ENCODE data around the gene DDX39A. TPM values are rescaled to one million over a fixed set of nuclear protein-coding genes. Genes with fewer than 3 reads are reported as not detected.
"Not testable (repeated sequence)": the region's sequence is repeated elsewhere in the genome, so short reads cannot be mapped to it uniquely, and the experiment has no call there.

Gene DDX39A
- total and polyA plus RNA-seq, 2 donors (not counting 1 experiment from before 2014, with no cell fraction given) = 178 to 393 TPM

- peaks cover 7% of the 10 kb centered on the region for H3K79me2 ChIP-seq (ENCODE audit: control insufficient read depth, insufficient read depth, low read length)
- no peaks in the 10 kb centered on the region for H3K27me3 ChIP-seq (replicated peaks in 1 of 4; ENCODE audit: control extremely low read depth in 1 of 4, control insufficient read depth in 3 of 4, insufficient read depth in 4 of 4, low read length in 3 of 4)
- peaks cover 0 to 6% (median 0%) of the 10 kb centered on the region in 3 donors for H3K9me3 ChIP-seq (ENCODE audit: control extremely low read depth in 1 of 3, control insufficient read depth in 2 of 3, insufficient read depth in 1 of 3, low read length in 2 of 3)
- 7% methylated on average over 3 of the region's 3 CpGs for WGBS (ENCODE audit: insufficient coverage)
- peak; percentile 91 for DNase-seq
- no peak overlapping the region for H3K9ac ChIP-seq (ENCODE audit: low read length)
- no peaks in the 10 kb centered on the region for H3K27me3 Mint-ChIP-seq
- peak overlapping the region; percentile 63 to 100 for H3K27ac ChIP-seq (ENCODE audit: low read length in 2 of 2)
- H3K9me3 Mint-ChIP-seq (ENCODE audit: insufficient read depth) = no peaks in the 10 kb centered on the region
- no peak overlapping the region for H3K4me3 ChIP-seq (ENCODE audit: control extremely low read depth in 1 of 5, extremely low read depth in 1 of 5, insufficient read depth in 1 of 5, low read depth in 2 of 5, low read length in 4 of 5)
- H3K4me3 Mint-ChIP-seq = peak overlapping the region; percentile 40
- peaks cover 67 to 80% of the 10 kb centered on the region in 2 donors for H3K4me1 ChIP-seq (ENCODE audit: control insufficient read depth in 2 of 2, insufficient read depth in 2 of 2, low read length in 2 of 2)
- no peaks in the 10 kb centered on the region for H4K20me1 ChIP-seq (ENCODE audit: control insufficient read depth, insufficient read depth, low read length, poor library complexity, severe bottlenecking)
- H3K4me2 ChIP-seq (replicated peaks; ENCODE audit: low read depth, low read length, poor library complexity, severe bottlenecking) = peak overlapping the region; percentile 58
- ChIA-PET CTCF (interaction anchor here (0.8 to 11.1 kb wide), 6 partner anchors 8 to 45 kb away, joined by 3 to 213 read pairs (median 5); partner anchors contain the start of gene ADGRE5), POLR2A (interaction anchor here (0.7 to 5.6 kb wide), 10 partner anchors 10 to 151 kb away, joined by 3 to 28 read pairs (median 4); partner anchors contain the start of genes ADGRE5, DDX39A and DNAJB1)
- H2AFZ ChIP-seq (ENCODE audit: insufficient read depth, low read depth, low read length, poor library complexity, severe bottlenecking) = no peak overlapping the region
- no peaks in the 10 kb centered on the region for H3K36me3 ChIP-seq (replicated peaks in 1 of 2; ENCODE audit: control extremely low read depth in 1 of 2, control insufficient read depth in 1 of 2, extremely low read depth in 1 of 2, insufficient read depth in 2 of 2, low read length in 1 of 2)
- peak overlapping the region; percentile 87 for H3K27ac Mint-ChIP-seq
- peaks cover 61% of the 10 kb centered on the region for H3K4me1 Mint-ChIP-seq
- intact Hi-C loops (cut with micrococcal nuclease) = loop anchor here (2.0 to 5.0 kb wide), 2 partner anchors 52 to 229 kb away; partner anchors contain the start of genes ASF1B and DDX39A
- ATAC-seq (ENCODE audit: low read depth) = peak; percentile 47
- TF ChIP-seq EZH2 (IDR thresholded peaks at IDR 0.05; ENCODE audit: borderline replicate concordance, insufficient read depth, low read depth, low read length, poor library complexity, severe bottlenecking) (no peak), CTCF (IDR thresholded peaks at IDR 0.05) (no peak)
Observed at GRCh38 chr19:14366529-14366928, 52.6 kb downstream of the DDX39A start.

GRCh38 chr19:14364098-14364443, 55.1 kb downstream of the DDX39A start:
- H3K9ac ChIP-seq (ENCODE audit: low read length); H3K27me3 Mint-ChIP-seq; DNase-seq; H4K20me1 ChIP-seq (ENCODE audit: control insufficient read depth, insufficient read depth, low read length, poor library complexity, severe bottlenecking); intact Hi-C loops (cut with micrococcal nuclease); H3K36me3 ChIP-seq (replicated peaks in 1 of 2; ENCODE audit: control extremely low read depth in 1 of 2, control insufficient read depth in 1 of 2, extremely low read depth in 1 of 2, insufficient read depth in 2 of 2, low read length in 1 of 2); H3K27me3 ChIP-seq (replicated peaks in 1 of 4; ENCODE audit: control extremely low read depth in 1 of 4, control insufficient read depth in 3 of 4, insufficient read depth in 4 of 4, low read length in 3 of 4); H3K9me3 Mint-ChIP-seq (ENCODE audit: insufficient read depth); ATAC-seq (ENCODE audit: low read depth); H3K9me3 ChIP-seq (ENCODE audit: control extremely low read depth in 1 of 3, control insufficient read depth in 2 of 3, insufficient read depth in 1 of 3, low read length in 2 of 3); H3K79me2 ChIP-seq (ENCODE audit: control insufficient read depth, insufficient read depth, low read length): not testable (repeated sequence)
- Histone ChIP-seq H2AFZ (ENCODE audit: insufficient read depth, low read depth, low read length, poor library complexity, severe bottlenecking) (peak overlapping the region; percentile 93), H3K4me2 (replicated peaks; ENCODE audit: low read depth, low read length, poor library complexity, severe bottlenecking) (peak overlapping the region; percentile 98), H3K27ac (ENCODE audit: low read length in 2 of 2) (peak overlapping the region; percentile 74 to 83), H3K4me1 (ENCODE audit: control insufficient read depth in 2 of 2, insufficient read depth in 2 of 2, low read length in 2 of 2) (peaks cover 44 to 62% of the 10 kb centered on the region in 2 donors), H3K4me3 (ENCODE audit: control extremely low read depth in 1 of 5, extremely low read depth in 1 of 5, insufficient read depth in 1 of 5, low read depth in 2 of 5, low read length in 4 of 5) (peak overlapping the region in 2 of 5 experiments; percentile 61 to 86)
- Mint-ChIP-seq H3K4me3 (peak overlapping the region; percentile 89), H3K27ac (peak overlapping the region; percentile 95), H3K4me1 (peaks cover 42% of the 10 kb centered on the region)
- ChIA-PET POLR2A (interaction anchor here (0.5 to 5.0 kb wide), 7 partner anchors 11 to 67 kb away, joined by 3 to 61 read pairs (median 9); partner anchors contain the start of gene ADGRE5), CTCF (interaction anchor here (0.5 to 11.1 kb wide), 11 partner anchors 8 to 147 kb away, joined by 3 to 213 read pairs (median 4); partner anchors contain the start of gene ADGRE5)
- 97% methylated on average over 4 of the region's 9 CpGs for whole genome bisulfite sequencing (ENCODE audit: insufficient coverage)
